Measurements from ENCODE around the gene OLFML2B. TPM values are rescaled to one million over a fixed set of nuclear protein-coding genes. Genes with fewer than 3 reads are reported as not detected.

Gene OLFML2B
- polyA plus RNA-seq, 2 of the 4 experiments (the other 2 are of a cell fraction), result 0.10 to 0.79 TPM

DNA sequence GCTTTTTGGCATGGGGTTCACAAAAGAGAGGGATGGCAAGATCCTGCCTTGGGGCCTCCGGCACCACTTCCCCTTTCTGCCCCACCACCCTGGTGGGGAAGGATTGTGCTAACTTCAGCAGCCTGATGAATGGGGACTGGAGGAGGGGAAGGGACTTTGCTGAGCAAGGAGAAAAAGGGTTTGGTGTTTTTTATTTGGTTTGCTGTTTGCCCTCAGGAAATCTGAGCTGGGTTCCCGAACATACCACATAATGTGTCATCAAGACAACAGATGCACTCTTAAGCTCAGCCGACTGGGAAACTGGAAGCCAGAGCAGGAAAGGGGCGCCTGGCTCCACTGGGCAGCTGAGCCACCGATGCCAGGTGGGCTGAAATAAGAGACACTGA lies 19.8 kb downstream of the OLFML2B start:
- H3K4me1 ChIP-seq, result 0 out of 3 replicates have a peak, but pooled peaks cover 3% of the 10 kb centered on the region
- POLR2A ChIA-PET, result no interaction called here
- TF ChIP-seq EHF (CRISPR knock-in tag; IDR thresholded peaks at IDR 0.05) (no peak), ESRRA (IDR thresholded peaks at IDR 0.05; ENCODE audit: borderline replicate concordance, low read length) (no peak), RCOR1 (IDR thresholded peaks at IDR 0.05; ENCODE audit: low read depth, low read length) (no peak), RNF2 (IDR thresholded peaks at IDR 0.05; ENCODE audit: borderline replicate concordance, low read depth) (no peak), CHD2 (IDR thresholded peaks at IDR 0.05; ENCODE audit: low read length, partially characterized antibody) (no peak), CTCF (IDR thresholded peaks at IDR 0.05) (no peak), ZSCAN20 (CRISPR knock-in tag; IDR thresholded peaks at IDR 0.05) (no peak), KDM1A (IDR thresholded peaks at IDR 0.05; ENCODE audit: low read depth) (no peak), SREBF2 (IDR thresholded peaks at IDR 0.05) (no peak), JUN (IDR thresholded peaks at IDR 0.05) (no peak)
- TF ChIP-seq, protein P1, sequence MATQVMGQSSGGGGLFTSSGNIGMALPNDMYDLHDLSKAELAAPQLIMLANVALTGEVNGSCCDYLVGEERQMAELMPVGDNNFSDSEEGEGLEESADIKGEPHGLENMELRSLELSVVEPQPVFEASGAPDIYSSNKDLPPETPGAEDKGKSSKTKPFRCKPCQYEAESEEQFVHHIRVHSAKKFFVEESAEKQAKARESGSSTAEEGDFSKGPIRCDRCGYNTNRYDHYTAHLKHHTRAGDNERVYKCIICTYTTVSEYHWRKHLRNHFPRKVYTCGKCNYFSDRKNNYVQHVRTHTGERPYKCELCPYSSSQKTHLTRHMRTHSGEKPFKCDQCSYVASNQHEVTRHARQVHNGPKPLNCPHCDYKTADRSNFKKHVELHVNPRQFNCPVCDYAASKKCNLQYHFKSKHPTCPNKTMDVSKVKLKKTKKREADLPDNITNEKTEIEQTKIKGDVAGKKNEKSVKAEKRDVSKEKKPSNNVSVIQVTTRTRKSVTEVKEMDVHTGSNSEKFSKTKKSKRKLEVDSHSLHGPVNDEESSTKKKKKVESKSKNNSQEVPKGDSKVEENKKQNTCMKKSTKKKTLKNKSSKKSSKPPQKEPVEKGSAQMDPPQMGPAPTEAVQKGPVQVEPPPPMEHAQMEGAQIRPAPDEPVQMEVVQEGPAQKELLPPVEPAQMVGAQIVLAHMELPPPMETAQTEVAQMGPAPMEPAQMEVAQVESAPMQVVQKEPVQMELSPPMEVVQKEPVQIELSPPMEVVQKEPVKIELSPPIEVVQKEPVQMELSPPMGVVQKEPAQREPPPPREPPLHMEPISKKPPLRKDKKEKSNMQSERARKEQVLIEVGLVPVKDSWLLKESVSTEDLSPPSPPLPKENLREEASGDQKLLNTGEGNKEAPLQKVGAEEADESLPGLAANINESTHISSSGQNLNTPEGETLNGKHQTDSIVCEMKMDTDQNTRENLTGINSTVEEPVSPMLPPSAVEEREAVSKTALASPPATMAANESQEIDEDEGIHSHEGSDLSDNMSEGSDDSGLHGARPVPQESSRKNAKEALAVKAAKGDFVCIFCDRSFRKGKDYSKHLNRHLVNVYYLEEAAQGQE (IDR thresholded peaks at IDR 0.05), result no peak
- TF ChIP-seq, protein P2, sequence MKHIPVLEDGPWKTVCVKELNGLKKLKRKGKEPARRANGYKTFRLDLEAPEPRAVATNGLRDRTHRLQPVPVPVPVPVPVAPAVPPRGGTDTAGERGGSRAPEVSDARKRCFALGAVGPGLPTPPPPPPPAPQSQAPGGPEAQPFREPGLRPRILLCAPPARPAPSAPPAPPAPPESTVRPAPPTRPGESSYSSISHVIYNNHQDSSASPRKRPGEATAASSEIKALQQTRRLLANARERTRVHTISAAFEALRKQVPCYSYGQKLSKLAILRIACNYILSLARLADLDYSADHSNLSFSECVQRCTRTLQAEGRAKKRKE (CRISPR knock-in tag; IDR thresholded peaks at IDR 0.05; ENCODE audit: low read depth), result no peak
- no peak overlapping the region for H3K27ac ChIP-seq
- CTCF ChIA-PET, result interaction anchor here (1.2 to 1.7 kb wide), 3 partner anchors 22 to 33 kb away, joined by 3 to 4 read pairs (median 4); no protein-coding TSS in a partner anchor
- H3K4me3 ChIP-seq, result no peak overlapping the region
- no peaks in the 10 kb centered on the region for H3K9me3 ChIP-seq
- 43% methylated on average over 5 of the region's 5 CpGs for WGBS (ENCODE audit: missing lambda C conversion rate)
- DNase-seq (ENCODE audit: low read depth in 1 of 2, low spot score in 1 of 2) (no peak), ATAC-seq (peak in 1 of 2 experiments; percentile 36; a peak in 2 of 6 replicates), FAIRE-seq (no peak)
- no peak overlapping the region for H3K4me2 ChIP-seq

- ATAC-seq (no peak), FAIRE-seq (no peak), DNase-seq (ENCODE audit: low read depth in 1 of 2, low spot score in 1 of 2) (no peak)
- no peak overlapping the region for H3K4me3 ChIP-seq
- ChIA-PET CTCF (interaction anchor here (1.4 to 1.7 kb wide), 2 partner anchors 25 to 34 kb away, joined by 4 read pairs; no protein-coding TSS in a partner anchor), POLR2A (no interaction called here)
- H3K9me3 ChIP-seq, result no peaks in the 10 kb centered on the region
- H3K4me1 ChIP-seq, result 0 out of 3 replicates have a peak, but pooled peaks cover 3% of the 10 kb centered on the region
- no peak overlapping the region for H3K4me2 ChIP-seq
- WGBS (ENCODE audit: missing lambda C conversion rate), result 75% methylated on average over 14 of the region's 15 CpGs
- no peak overlapping the region for H3K27ac ChIP-seq
- TF ChIP-seq GATA3 (IDR thresholded peaks at IDR 0.05; ENCODE audit: borderline replicate concordance) (no peak), FOSB (CRISPR knock-in tag; IDR thresholded peaks at IDR 0.05) (no peak), CHD2 (IDR thresholded peaks at IDR 0.05; ENCODE audit: low read length, partially characterized antibody) (no peak), HOXB5 (CRISPR knock-in tag; IDR thresholded peaks at IDR 0.05) (no peak), EP300 (IDR thresholded peaks at IDR 0.05) (no peak), HOXB13 (CRISPR knock-in tag; IDR thresholded peaks at IDR 0.05; ENCODE audit: low read depth) (no peak), RCOR1 (IDR thresholded peaks at IDR 0.05; ENCODE audit: low read depth, low read length) (no peak), CEBPB (IDR thresholded peaks at IDR 0.05) (no peak), RAD21 (conservative IDR thresholded peaks at IDR 0.05 in 1 of 2, IDR thresholded peaks at IDR 0.05 in 1 of 2) (no peak), CHD4 (IDR thresholded peaks at IDR 0.05; ENCODE audit: borderline replicate concordance) (no peak), JUNB (IDR thresholded peaks at IDR 0.05) (no peak)
- TF ChIP-seq, protein P3, sequence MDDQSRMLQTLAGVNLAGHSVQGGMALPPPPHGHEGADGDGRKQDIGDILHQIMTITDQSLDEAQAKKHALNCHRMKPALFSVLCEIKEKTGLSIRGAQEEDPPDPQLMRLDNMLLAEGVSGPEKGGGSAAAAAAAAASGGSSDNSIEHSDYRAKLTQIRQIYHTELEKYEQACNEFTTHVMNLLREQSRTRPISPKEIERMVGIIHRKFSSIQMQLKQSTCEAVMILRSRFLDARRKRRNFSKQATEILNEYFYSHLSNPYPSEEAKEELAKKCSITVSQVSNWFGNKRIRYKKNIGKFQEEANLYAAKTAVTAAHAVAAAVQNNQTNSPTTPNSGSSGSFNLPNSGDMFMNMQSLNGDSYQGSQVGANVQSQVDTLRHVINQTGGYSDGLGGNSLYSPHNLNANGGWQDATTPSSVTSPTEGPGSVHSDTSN (IDR thresholded peaks at IDR 0.05), result no peak
- TF ChIP-seq, protein P4, sequence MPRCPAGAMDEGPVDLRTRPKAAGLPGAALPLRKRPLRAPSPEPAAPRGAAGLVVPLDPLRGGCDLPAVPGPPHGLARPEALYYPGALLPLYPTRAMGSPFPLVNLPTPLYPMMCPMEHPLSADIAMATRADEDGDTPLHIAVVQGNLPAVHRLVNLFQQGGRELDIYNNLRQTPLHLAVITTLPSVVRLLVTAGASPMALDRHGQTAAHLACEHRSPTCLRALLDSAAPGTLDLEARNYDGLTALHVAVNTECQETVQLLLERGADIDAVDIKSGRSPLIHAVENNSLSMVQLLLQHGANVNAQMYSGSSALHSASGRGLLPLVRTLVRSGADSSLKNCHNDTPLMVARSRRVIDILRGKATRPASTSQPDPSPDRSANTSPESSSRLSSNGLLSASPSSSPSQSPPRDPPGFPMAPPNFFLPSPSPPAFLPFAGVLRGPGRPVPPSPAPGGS (IDR thresholded peaks at IDR 0.05), result no peak
- TF ChIP-seq, protein P2 (CRISPR knock-in tag; IDR thresholded peaks at IDR 0.05; ENCODE audit: low read depth), result no peak
- TF ChIP-seq, protein P5, sequence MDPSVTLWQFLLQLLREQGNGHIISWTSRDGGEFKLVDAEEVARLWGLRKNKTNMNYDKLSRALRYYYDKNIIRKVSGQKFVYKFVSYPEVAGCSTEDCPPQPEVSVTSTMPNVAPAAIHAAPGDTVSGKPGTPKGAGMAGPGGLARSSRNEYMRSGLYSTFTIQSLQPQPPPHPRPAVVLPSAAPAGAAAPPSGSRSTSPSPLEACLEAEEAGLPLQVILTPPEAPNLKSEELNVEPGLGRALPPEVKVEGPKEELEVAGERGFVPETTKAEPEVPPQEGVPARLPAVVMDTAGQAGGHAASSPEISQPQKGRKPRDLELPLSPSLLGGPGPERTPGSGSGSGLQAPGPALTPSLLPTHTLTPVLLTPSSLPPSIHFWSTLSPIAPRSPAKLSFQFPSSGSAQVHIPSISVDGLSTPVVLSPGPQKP (IDR thresholded peaks at IDR 0.05; ENCODE audit: low read depth, low read length), result no peak
These were observed 20.4 kb downstream of the OLFML2B start for GRCh38 chr1:162003061-162003829.
